Measurements from ENCODE around the gene RNU1-3. TPM values are rescaled to one million over a fixed set of nuclear protein-coding genes. Genes with fewer than 3 reads are reported as not detected.
A peak's percentile ranks its signal among the peaks of the same experiment; 100 is the strongest.
"Not testable (repeated sequence)": the region's sequence is repeated elsewhere in the genome, so short reads cannot be mapped to it uniquely, and the experiment has no call there.

The RNU1-3 gene
- total RNA-seq, 1 donor from 2014 or later: 3,564 TPM

GRCh38 chr1:16687132-16687800 lies 20.5 kb upstream of the RNU1-3 start:
- H3K27ac Mint-ChIP-seq; H3K9me3 Mint-ChIP-seq; DNase-seq (ENCODE audit: extremely low spot score, unreplicated experiment): not testable (repeated sequence)

DNA sequence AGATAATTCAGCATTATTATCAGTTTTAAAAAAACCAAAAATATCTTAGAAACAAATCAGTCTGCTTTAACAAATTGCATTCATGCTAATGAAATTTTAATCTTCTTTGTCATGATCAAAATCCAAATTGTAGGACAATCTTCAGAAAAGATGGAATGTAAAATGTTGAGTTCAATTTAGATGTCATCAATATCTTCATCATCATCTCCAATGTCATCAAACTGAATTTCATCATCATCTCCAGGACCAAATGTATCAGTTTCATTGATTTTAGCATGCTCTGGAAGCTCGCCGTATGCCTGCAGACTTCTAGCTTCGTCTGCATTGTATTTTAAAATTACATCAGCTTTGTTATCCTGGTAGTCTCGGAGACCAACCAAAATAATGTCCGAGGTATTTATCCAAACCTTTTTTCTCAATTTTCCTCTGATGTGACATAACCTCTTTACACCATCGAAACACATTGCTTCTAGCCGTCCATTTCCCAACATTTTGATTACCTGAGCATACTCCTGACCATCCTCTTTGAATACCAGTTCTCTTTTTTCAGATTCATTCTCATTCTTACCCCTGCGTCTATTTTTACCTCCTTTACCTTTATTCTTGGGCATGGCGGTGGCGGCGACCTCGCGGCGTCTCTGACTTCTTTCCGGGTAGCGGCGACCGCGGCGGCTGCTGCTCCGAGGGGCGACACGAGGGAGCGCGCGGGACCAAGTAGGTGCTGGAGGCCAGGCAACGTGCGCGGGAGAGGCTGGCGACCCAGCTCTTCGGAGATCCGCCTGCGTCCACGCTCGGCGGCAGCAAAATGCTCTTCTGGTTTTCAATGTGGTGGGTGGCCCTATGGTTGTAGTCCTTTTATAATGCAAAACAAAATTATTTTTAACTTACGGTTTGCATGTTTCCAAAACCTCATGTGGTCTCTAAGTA lies 19.0 kb upstream of the RNU1-3 start:
- not testable (repeated sequence) for H3K9me3 Mint-ChIP-seq; H3K27me3 Mint-ChIP-seq; DNase-seq (ENCODE audit: extremely low spot score, unreplicated experiment); H3K27ac Mint-ChIP-seq; H3K4me1 Mint-ChIP-seq (ENCODE audit: unreplicated experiment); H3K36me3 Mint-ChIP-seq; H3K4me3 Mint-ChIP-seq

More at GRCh38 chr1:16687132-16687800, 20.5 kb upstream of the RNU1-3 start:
- H3K27me3 Mint-ChIP-seq; H3K4me3 Mint-ChIP-seq; H3K36me3 Mint-ChIP-seq; H3K4me1 Mint-ChIP-seq (ENCODE audit: unreplicated experiment): not testable (repeated sequence)

GRCh38 chr1:16684738-16685337 lies 18.1 kb upstream of the RNU1-3 start:
- TF ChIP-seq, protein P1, sequence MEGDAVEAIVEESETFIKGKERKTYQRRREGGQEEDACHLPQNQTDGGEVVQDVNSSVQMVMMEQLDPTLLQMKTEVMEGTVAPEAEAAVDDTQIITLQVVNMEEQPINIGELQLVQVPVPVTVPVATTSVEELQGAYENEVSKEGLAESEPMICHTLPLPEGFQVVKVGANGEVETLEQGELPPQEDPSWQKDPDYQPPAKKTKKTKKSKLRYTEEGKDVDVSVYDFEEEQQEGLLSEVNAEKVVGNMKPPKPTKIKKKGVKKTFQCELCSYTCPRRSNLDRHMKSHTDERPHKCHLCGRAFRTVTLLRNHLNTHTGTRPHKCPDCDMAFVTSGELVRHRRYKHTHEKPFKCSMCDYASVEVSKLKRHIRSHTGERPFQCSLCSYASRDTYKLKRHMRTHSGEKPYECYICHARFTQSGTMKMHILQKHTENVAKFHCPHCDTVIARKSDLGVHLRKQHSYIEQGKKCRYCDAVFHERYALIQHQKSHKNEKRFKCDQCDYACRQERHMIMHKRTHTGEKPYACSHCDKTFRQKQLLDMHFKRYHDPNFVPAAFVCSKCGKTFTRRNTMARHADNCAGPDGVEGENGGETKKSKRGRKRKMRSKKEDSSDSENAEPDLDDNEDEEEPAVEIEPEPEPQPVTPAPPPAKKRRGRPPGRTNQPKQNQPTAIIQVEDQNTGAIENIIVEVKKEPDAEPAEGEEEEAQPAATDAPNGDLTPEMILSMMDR (conservative IDR thresholded peaks at IDR 0.05): peak; percentile 70
- H3K27me3 Mint-ChIP-seq; H3K36me3 Mint-ChIP-seq; DNase-seq (ENCODE audit: extremely low spot score, unreplicated experiment); H3K4me3 Mint-ChIP-seq; H3K27ac Mint-ChIP-seq; H3K9me3 Mint-ChIP-seq; H3K4me1 Mint-ChIP-seq (ENCODE audit: unreplicated experiment): not testable (repeated sequence)

DNA sequence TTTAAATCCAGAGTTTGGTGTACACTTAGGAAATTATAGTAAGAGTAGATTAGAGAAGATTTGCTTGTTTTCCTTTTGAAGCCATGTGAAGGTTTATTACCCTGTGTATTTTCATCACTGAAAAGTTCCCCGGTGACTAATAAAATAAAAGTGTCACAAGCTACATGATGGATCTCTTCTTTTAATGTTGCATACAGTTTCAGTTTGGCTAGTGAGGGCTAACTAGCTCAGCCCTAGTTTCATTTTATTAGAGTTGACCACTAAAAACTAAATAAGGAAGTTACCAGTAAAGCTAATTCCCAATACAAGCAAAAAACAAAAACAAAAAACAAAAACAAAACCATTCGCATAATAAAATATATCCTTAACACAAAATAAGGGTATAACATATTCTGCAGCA lies 17.4 kb upstream of the RNU1-3 start:
- not testable (repeated sequence) for H3K36me3 Mint-ChIP-seq; DNase-seq (ENCODE audit: extremely low spot score, unreplicated experiment); H3K4me3 Mint-ChIP-seq; H3K27ac Mint-ChIP-seq; H3K9me3 Mint-ChIP-seq; H3K4me1 Mint-ChIP-seq (ENCODE audit: unreplicated experiment)
- peaks cover 11% of the 10 kb centered on the region for H3K27me3 Mint-ChIP-seq

- not testable (repeated sequence) for H3K4me3 Mint-ChIP-seq; H3K36me3 Mint-ChIP-seq; H3K4me1 Mint-ChIP-seq (ENCODE audit: unreplicated experiment); H3K9me3 Mint-ChIP-seq; H3K27ac Mint-ChIP-seq; DNase-seq (ENCODE audit: extremely low spot score, unreplicated experiment)
- H3K27me3 Mint-ChIP-seq: peaks cover 22% of the 10 kb centered on the region
These were observed 16.1 kb upstream of the RNU1-3 start for GRCh38 chr1:16682803-16683202.

GRCh38 chr1:16680366-16680765 lies 13.6 kb upstream of the RNU1-3 start:
- peaks cover 18% of the 10 kb centered on the region for H3K27me3 Mint-ChIP-seq
- not testable (repeated sequence) for H3K36me3 Mint-ChIP-seq; H3K27ac Mint-ChIP-seq; H3K9me3 Mint-ChIP-seq; H3K4me1 Mint-ChIP-seq (ENCODE audit: unreplicated experiment); DNase-seq (ENCODE audit: extremely low spot score, unreplicated experiment)
- peak overlapping the region; percentile 81 for H3K4me3 Mint-ChIP-seq

GRCh38 chr1:16677552-16678431 lies 11.0 kb upstream of the RNU1-3 start:
- Mint-ChIP-seq H3K27ac (no peak overlapping the region), H3K4me3 (no peak overlapping the region), H3K4me1 (ENCODE audit: unreplicated experiment) (no peaks in the 10 kb centered on the region), H3K36me3 (no peaks in the 10 kb centered on the region), H3K9me3 (no peaks in the 10 kb centered on the region), H3K27me3 (peaks cover 18% of the 10 kb centered on the region)
- no peak for DNase-seq (ENCODE audit: extremely low spot score, unreplicated experiment)
- TF ChIP-seq, protein P1 (conservative IDR thresholded peaks at IDR 0.05): no peak

DNA sequence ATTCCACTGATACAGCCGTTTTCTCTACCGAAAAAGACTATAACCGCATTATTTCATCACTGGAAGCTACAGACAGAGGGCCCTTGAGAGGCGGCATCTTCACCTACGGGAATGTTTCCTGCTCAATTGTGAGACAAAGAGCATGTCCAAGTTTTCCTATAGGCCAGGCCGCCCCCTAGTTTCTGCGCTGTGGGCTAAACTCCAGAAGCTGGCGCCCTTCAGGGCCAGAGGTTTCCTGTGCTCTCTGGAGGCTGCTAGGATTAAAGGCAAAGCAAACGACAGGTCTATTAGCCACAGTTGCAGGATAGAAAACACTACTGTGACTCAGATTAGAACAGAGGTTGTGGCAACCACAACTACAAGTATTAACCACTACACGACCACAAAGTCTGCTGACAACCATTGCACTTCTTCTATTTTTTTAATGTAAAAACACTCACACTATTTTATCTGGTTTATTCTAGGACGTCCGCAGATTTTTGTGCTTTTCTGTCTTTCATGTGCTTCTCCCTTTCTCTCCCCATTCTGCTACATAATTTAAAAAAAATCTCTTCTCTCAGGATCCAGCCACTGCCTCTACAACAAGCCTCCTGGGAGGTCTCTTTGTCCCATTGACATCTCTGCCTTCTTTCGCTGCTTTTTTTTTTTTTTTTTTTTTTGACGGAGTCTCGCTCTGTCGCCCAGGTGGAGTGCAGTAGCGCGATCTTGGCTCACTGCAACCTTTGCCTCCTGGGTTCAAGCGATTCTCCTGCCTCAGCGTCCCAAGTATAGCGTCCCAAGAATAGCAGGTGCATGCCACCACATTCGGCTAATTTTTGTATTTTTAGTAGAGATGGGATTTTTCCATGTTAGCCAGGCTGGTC lies 10.1 kb upstream of the RNU1-3 start:
- H3K36me3 Mint-ChIP-seq; H3K9me3 Mint-ChIP-seq; H3K27ac Mint-ChIP-seq; H3K4me1 Mint-ChIP-seq (ENCODE audit: unreplicated experiment); H3K4me3 Mint-ChIP-seq; DNase-seq (ENCODE audit: extremely low spot score, unreplicated experiment): not testable (repeated sequence)
- peaks cover 18% of the 10 kb centered on the region for H3K27me3 Mint-ChIP-seq

- H3K27ac Mint-ChIP-seq; DNase-seq (ENCODE audit: extremely low spot score, unreplicated experiment); H3K4me1 Mint-ChIP-seq (ENCODE audit: unreplicated experiment); H3K4me3 Mint-ChIP-seq; H3K9me3 Mint-ChIP-seq; H3K36me3 Mint-ChIP-seq: not testable (repeated sequence)
- H3K27me3 Mint-ChIP-seq: peaks cover 15% of the 10 kb centered on the region
These were observed 8.4 kb upstream of the RNU1-3 start for GRCh38 chr1:16675118-16675510.

DNA sequence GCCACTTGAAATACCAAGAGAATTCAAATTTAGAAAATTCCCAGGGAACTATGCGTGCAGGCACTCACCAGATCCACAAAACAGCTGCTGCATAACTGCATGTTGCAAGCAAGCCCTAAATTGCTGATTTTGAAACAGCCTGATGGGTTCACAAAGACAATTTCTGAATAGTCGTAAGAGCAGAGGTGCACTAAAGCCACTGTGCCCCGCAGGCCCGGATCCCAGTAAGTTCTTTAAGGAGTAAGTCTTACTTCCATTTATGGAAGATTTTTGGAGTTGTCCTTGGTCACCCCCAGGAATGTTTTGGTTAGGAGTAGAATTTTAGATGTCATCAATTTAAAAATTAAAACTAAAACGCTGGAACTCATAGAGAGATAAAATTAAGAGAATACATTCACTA lies 7.2 kb upstream of the RNU1-3 start:
- H3K4me3 Mint-ChIP-seq; H3K36me3 Mint-ChIP-seq; DNase-seq (ENCODE audit: extremely low spot score, unreplicated experiment); H3K27ac Mint-ChIP-seq; H3K9me3 Mint-ChIP-seq; H3K4me1 Mint-ChIP-seq (ENCODE audit: unreplicated experiment): not testable (repeated sequence)
- peaks cover 11% of the 10 kb centered on the region for H3K27me3 Mint-ChIP-seq
